Neural progenitor cell (in vitro differentiated cells): ENCODE measurements around the gene SLC27A4.

ENCODE experiments used
- CTCF ChIP-seq: fragments of 200-600 bp; sonication (generic); IDR thresholded peaks from 2 replicates; pipeline ENCODE4 v1.5.1; 2017; ENCODE audit warnings: antibody characterized with exemption, mild to moderate bottlenecking
- EZH2 ChIP-seq: fragments of 200-600 bp; sonication (generic); IDR thresholded peaks from 2 replicates; pipeline ENCODE4 v1.6.1; 2017; ENCODE audit warnings: antibody characterized with exemption, mild to moderate bottlenecking, moderate library complexity
- EZH2phosphoT487 ChIP-seq: fragments of 200-600 bp; sonication (generic); IDR thresholded peaks from 2 replicates; pipeline ENCODE4 v1.6.1; 2017; ENCODE audit warnings: antibody characterized with exemption

- TF ChIP-seq CTCF (no peak), EZH2phosphoT487 (no peak), EZH2 (peak; percentile 87)
These were observed 68.7 kb downstream of the SLC27A4 start for GRCh38 chr9:128408963-128409431.
